Muscle layer of duodenum (tissue), 2 donors: ENCODE data around the gene PDP2.

Experiments
- H3K27ac ChIP-seq: one replicate; pipeline ENCODE4 v1.7.0; 2013; ENCODE audit warnings: mild to moderate bottlenecking, low read length
- H3K27me3 ChIP-seq: one replicate; pipeline ENCODE4 v1.7.0; 2013; ENCODE audit warnings: low read depth, mild to moderate bottlenecking, control low read depth, low read length
- H3K36me3 ChIP-seq, 2 donors: one replicate each; pipeline ENCODE4 v1.7.0; 2013; ENCODE audit warnings: low read length in 2 of 2, control low read depth in 1 of 2, mild to moderate bottlenecking in 1 of 2; ENCODE audit not compliant: insufficient read depth in 2 of 2, control insufficient read depth in 1 of 2
- H3K4me1 ChIP-seq, 2 donors: one replicate each; pipeline ENCODE4 v1.7.0; 2013; ENCODE audit warnings: low read length in 2 of 2, mild to moderate bottlenecking in 2 of 2, control low read depth in 1 of 2, moderate library complexity in 1 of 2; ENCODE audit not compliant: insufficient read depth in 2 of 2, control insufficient read depth in 1 of 2
- H3K4me3 ChIP-seq, 2 donors: one replicate each; pipeline ENCODE4 v1.7.0; 2013; ENCODE audit warnings: low read length in 2 of 2, low read depth in 1 of 2, mild to moderate bottlenecking in 1 of 2
- H3K9me3 ChIP-seq, 2 donors: one replicate each; pipeline ENCODE4 v1.7.0; 2013; ENCODE audit warnings: low read length in 2 of 2, control low read depth in 1 of 2, mild to moderate bottlenecking in 1 of 2; ENCODE audit not compliant: control insufficient read depth in 1 of 2
- donor health status: healthy.

PDP2 gene, protein sequence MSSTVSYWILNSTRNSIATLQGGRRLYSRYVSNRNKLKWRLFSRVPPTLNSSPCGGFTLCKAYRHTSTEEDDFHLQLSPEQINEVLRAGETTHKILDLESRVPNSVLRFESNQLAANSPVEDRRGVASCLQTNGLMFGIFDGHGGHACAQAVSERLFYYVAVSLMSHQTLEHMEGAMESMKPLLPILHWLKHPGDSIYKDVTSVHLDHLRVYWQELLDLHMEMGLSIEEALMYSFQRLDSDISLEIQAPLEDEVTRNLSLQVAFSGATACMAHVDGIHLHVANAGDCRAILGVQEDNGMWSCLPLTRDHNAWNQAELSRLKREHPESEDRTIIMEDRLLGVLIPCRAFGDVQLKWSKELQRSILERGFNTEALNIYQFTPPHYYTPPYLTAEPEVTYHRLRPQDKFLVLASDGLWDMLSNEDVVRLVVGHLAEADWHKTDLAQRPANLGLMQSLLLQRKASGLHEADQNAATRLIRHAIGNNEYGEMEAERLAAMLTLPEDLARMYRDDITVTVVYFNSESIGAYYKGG

DNA sequence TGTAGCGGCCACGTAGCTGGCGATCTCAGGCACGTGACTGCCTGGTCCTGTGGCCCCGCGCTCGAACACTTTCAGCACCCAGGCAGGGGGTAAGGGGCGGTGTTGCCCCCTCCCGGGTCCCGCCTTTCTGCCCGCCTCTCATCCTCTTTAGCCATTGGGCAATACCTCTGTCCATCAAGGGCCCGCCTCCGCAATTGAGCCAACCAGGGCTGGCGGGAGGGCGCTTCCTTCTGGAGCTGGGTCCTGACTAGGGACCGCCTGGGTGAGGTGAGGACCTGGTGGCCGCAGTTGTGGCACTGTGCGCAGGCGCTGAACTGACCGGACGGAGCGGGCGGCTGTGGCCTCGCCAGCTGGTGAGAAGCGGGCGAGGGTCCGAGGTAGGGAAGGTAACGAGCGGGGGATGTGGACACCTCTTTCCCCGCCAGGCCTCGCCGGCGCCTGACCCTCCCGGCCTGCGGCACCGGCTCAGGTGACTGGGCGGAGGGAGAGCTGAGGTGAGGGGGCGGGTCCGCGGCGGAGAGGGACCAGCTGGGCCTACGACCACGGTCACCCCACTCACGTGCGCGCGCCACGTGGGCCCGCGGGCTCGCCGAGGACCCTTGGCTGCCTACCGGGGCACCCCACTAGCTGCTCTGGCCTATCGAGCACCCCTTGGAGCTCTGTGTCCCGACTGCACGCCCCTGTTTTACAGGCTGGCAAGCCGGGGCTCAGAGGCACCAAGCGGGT is at the start of gene PDP2:
Gene PDP2, plus strand, starts transcription at position 228 of the 726 bp plus-strand sequence. CDS start 3,770 bp downstream, outside the sequence.
- peaks cover 0 to 4% of the 10 kb centered on the region in 2 donors for H3K4me1 ChIP-seq
- no peak within 1 kb of the TSS for H3K27ac ChIP-seq
- H3K27me3 ChIP-seq, result no peaks in the 10 kb centered on the region
- H3K4me3 ChIP-seq, result peak within 1 kb of the TSS; percentile 70 to 86
- H3K9me3 ChIP-seq, result no peaks in the 10 kb centered on the region
- peaks cover 0 to 12% of the 10 kb centered on the region in 2 donors for H3K36me3 ChIP-seq

DNA sequence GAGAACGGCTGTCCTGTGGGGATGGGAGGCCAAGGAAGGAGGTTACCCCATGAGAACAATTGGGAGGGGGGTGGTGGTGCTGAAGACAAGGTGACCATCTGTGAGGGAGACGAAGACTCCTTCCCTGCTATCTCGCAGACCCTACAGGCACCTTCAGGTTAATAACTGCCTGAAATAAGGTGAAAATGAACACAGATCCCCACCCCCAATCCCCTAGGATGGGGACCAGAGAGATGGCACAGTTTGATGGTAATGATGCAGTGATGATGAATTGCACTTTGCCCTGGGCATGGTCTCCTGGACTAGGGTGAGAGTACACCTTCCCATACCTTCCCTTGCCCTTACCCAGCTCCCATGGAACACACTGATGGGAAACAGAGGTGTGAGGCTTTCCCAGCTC is 48.1 kb upstream of the PDP2 start:
- no peaks in the 10 kb centered on the region for H3K9me3 ChIP-seq

DNA sequence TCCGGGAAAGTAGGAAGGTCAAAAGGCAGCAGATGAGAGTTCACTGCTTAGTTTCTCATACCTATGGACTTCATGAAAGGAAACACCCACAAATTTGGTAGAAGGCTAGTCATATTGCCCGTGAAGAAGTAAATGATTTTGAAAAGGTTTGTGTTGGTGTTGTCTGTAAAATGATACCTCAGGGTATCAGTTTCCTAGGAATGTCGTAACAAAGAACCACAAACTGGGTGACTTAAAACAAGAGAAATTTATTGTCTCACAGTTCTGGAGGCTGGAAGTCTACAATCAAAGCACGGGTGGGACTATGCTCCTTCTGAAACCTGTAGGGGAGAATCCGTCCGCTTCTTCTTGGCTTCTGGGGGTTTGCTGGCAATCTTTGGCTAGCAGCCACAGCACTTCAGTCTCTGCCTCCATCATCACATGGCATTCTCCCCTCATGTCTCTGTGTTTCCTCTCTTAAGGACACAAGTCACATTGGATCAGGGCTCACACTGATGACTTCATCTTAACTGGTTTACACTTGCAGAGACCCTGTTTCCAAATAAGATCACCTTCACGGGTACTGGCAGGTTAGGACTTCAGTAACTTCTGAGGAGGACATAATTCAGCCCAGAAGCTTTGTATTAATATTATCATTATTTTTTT is 47.5 kb upstream of the PDP2 start:
- H3K27me3 ChIP-seq, result no peaks in the 10 kb centered on the region
- no peak overlapping the region for H3K27ac ChIP-seq
- H3K4me1 ChIP-seq, result peaks cover 0 to 17% of the 10 kb centered on the region in 2 donors
- H3K9me3 ChIP-seq, result no peaks in the 10 kb centered on the region
- no peaks in the 10 kb centered on the region for H3K36me3 ChIP-seq
- H3K4me3 ChIP-seq, result no peak overlapping the region

More for the DNA sequence above, 48.1 kb upstream of the PDP2 start:
- Histone ChIP-seq H3K27me3 (no peaks in the 10 kb centered on the region), H3K4me1 (peaks cover 0 to 17% of the 10 kb centered on the region in 2 donors), H3K4me3 (no peak overlapping the region), H3K27ac (no peak overlapping the region), H3K36me3 (peaks cover 0 to 4% of the 10 kb centered on the region in 2 donors)

DNA sequence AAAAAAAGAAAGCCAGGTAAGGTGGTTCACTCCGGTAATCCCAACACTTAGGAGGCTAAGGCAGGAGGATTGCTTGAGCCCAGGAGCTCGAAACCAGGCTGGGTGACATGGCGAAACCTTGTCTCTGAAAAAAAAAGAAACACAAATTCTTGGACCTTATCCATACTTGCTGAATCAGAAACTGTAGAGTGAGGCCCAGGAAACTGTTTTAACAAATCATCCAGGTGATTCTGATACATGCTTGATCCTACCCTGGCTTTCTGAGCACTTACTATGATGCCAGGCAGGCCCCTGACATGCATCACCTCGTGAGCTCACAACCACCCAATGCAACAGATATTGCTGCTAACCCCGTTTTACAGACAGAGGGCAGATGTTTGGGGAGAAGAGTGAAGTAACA is 45.6 kb upstream of the PDP2 start:
- no peak overlapping the region for H3K27ac ChIP-seq
- H3K4me3 ChIP-seq, result no peak overlapping the region
- H3K4me1 ChIP-seq, result peaks cover 0 to 3% of the 10 kb centered on the region in 2 donors
- no peaks in the 10 kb centered on the region for H3K9me3 ChIP-seq
- no peaks in the 10 kb centered on the region for H3K27me3 ChIP-seq
- no peaks in the 10 kb centered on the region for H3K36me3 ChIP-seq

DNA sequence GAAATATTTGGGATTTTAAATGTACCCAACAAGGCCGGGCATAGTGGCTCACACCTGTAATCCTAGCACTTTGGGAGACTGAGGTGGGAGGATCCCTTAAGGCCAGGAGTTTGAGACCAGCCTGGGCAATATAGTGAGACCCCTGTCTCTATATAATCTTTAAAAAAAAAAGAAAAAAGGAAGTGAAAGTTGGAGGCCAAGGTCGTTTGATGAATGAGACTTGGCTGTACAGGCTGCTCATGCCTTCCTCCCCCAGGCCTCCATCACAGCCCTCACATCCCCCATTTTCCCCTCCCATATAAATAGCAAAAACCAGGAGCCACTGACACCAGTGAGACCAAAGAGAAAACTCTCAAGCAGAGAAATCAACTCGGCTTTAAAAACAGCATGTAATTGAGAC is 39.4 kb upstream of the PDP2 start:
- Histone ChIP-seq H3K27me3 (peaks cover 20% of the 10 kb centered on the region), H3K4me1 (peaks cover 0 to 19% of the 10 kb centered on the region in 2 donors), H3K4me3 (no peak overlapping the region), H3K27ac (no peak overlapping the region), H3K36me3 (no peaks in the 10 kb centered on the region), H3K9me3 (no peaks in the 10 kb centered on the region)

DNA sequence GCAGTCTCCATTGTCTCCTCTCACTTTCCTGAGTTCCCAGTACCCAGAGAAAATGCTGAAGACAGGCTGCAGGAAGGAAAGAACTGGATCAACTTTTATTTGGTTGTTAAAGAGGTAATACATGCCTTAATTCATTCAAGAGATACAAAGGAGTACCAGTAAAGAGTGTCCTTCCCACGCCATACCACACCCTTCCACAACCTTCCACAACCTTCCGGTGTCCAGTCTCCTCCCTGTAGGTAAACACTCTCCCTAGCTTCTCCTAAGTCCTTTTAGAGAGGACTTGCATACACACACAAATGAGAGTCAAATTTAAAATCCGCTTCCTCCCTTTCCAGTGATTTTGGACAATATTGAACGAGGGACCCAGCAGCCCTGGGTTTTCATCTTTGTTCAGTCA is 38.9 kb upstream of the PDP2 start:
- no peak overlapping the region for H3K27ac ChIP-seq

DNA sequence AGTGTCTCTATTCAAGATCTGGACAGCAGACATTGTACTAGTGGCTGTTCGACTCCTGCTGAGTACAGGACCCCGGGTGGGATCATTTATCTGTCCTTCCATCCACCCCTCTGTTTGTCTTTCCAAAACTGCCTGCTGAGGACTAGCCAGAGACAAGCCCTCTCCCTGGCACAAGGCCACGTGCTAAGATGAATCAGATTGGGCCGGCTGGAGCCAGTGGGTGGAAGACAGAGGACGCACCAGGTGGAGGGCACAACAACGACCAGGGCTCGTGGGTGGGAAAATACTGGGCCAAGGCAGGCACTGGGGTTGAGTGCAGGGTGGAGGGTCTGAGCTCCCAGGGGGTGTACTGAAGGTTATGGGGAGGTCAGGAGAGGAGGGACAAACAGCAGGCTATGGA is 37.5 kb upstream of the PDP2 start:
- H3K27me3 ChIP-seq, result peaks cover 20% of the 10 kb centered on the region

More for the DNA sequence above, 38.9 kb upstream of the PDP2 start:
- Histone ChIP-seq H3K4me1 (peaks cover 0 to 19% of the 10 kb centered on the region in 2 donors), H3K9me3 (no peaks in the 10 kb centered on the region), H3K36me3 (no peaks in the 10 kb centered on the region), H3K4me3 (no peak overlapping the region), H3K27me3 (peaks cover 20% of the 10 kb centered on the region)

DNA sequence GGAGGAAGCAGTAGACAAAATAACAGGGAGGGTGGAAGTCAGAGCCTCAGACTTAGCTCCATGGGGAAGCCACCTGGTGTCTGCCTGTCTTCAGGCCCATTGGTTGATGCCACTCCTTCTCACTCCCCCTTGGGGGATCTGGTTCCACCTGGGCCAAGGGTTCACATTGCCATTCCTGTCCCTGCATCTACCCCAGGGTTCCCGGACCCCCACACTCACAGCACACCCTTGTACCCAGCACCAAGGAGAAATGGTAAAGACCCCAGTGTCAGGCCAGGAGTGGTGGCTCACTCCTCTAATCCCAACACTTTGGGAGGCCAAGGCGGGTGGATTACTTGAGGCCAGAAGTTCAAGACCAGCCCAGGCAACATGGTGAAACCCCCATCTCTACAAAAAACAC is 37.1 kb upstream of the PDP2 start:
- H3K36me3 ChIP-seq, result no peaks in the 10 kb centered on the region
- no peak overlapping the region for H3K27ac ChIP-seq
- no peaks in the 10 kb centered on the region for H3K9me3 ChIP-seq
- no peak overlapping the region for H3K4me3 ChIP-seq
- peaks cover 20% of the 10 kb centered on the region for H3K27me3 ChIP-seq
- H3K4me1 ChIP-seq, result peaks cover 0 to 19% of the 10 kb centered on the region in 2 donors

More for the DNA sequence above, 37.5 kb upstream of the PDP2 start:
- H3K27ac ChIP-seq, result no peak overlapping the region
- H3K4me1 ChIP-seq, result peaks cover 0 to 19% of the 10 kb centered on the region in 2 donors
- H3K9me3 ChIP-seq, result no peaks in the 10 kb centered on the region
- H3K36me3 ChIP-seq, result no peaks in the 10 kb centered on the region
- no peak overlapping the region for H3K4me3 ChIP-seq

DNA sequence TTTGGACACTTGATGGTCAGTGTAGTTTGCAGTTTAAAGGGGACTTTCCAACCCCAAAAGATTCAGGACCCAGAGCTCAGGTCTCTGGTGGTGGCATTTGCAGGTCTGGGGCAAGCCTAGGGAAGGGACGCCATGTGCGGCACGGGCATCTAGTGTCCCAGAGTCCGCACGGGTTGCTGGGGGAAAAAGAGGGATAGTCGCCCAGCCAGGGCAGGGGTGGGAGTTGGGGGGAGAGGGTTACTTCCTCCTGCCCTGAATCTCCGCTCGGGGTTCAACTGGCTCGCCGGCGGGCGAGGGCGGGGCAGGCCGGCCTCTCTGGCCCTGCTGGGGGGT is 36.3 kb upstream of the PDP2 start:
- H3K27ac ChIP-seq, result no peak overlapping the region
- H3K9me3 ChIP-seq, result no peaks in the 10 kb centered on the region
- H3K36me3 ChIP-seq, result no peaks in the 10 kb centered on the region
- peaks cover 20% of the 10 kb centered on the region for H3K27me3 ChIP-seq
- peaks cover 0 to 19% of the 10 kb centered on the region in 2 donors for H3K4me1 ChIP-seq
- peak overlapping the region in 1 of 2 donors; percentile 77 for H3K4me3 ChIP-seq

DNA sequence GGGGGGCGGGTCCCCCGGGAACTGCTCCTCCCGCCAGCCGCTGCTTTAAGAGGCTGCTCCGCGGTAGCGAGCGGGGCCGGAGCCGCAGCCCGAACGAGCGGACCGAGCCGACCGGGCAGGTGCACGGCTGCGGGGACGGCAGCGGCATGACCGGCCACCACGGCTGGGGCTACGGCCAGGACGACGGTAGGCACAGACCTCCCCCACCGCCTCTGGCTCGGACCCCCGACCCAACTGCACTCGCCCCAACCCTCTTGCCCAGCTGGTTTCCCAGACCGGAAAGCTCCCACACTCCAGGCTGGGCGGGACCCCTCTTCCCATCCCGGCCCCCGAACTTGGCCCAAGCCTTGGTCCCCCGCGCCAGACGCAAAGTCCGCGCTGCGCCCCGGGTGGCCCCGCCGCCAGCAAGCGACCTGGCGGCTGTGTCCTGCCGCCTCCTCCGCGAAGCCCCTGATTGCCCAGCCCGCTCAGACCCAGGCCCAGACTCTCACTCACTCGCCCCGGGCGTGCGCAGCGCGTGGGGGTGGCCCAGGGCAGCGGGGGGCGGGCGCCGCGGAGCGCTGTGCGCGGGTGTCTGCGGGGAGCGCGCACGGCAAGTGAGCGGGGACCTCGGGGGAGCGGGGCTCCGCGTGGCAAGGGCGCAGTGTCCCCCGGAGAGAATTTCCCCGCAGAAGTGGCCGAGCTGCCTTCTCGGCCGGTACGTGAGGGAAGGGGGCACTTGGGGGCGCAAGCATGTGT is 35.8 kb upstream of the PDP2 start, which contains the start of gene CA7:
Gene CA7, plus strand, starts transcription at position 73 of the 738 bp plus-strand sequence. Its CDS starts 74 bp downstream, at position 147.
- peaks cover 20% of the 10 kb centered on the region for H3K27me3 ChIP-seq
- peak within 1 kb of the TSS; percentile 30 to 77 for H3K4me3 ChIP-seq

More for the DNA sequence above, 35.8 kb upstream of the PDP2 start, which contains the start of gene CA7:
- H3K9me3 ChIP-seq, result no peaks in the 10 kb centered on the region
- H3K36me3 ChIP-seq, result no peaks in the 10 kb centered on the region
- H3K4me1 ChIP-seq, result peaks cover 0 to 19% of the 10 kb centered on the region in 2 donors
- H3K27ac ChIP-seq, result no peak within 1 kb of the TSS
